Vagina (tissue), 2 donors: ENCODE results near the gene SMARCD1. TPM values are rescaled to one million over a fixed set of nuclear protein-coding genes. Genes with fewer than 3 reads are reported as not detected.

Experiments used
- DNase-seq, 2 donors: peaks; one replicate each; pipeline ENCODE4 v3.0.0-alpha.2; 2017; ENCODE audit errors: extremely low spot score in 2 of 2
- H3K27ac ChIP-seq: fragments of 200-600 bp; sonication (generic); one replicate; pipeline ENCODE4 v1.5.1; 2019
- H3K27me3 ChIP-seq: fragments of 200-600 bp; sonication (generic); one replicate; pipeline ENCODE4 v1.5.1; 2019
- H3K36me3 ChIP-seq, 2 donors: fragments of 200-600 bp; sonication (generic); one replicate each; pipeline ENCODE4 v1.5.1; 2017 to 2019
- H3K4me1 ChIP-seq: fragments of 200-600 bp; sonication (generic); one replicate; pipeline ENCODE4 v1.5.1; 2019
- H3K4me3 ChIP-seq, 2 donors: fragments of 200-600 bp; sonication (generic); 1 replicate in 1 of 2; 2 replicates in 1 of 2; pipeline ENCODE4 v1.5.1; 2016 to 2019
- H3K9me3 ChIP-seq: fragments of 200-600 bp; sonication (generic); one replicate; pipeline ENCODE4 v1.5.1; 2019
- POLR2A ChIP-seq, 2 donors: fragments of 450-650 bp; IDR thresholded peaks; one replicate each; pipeline ENCODE4 v1.6.1; 2017; ENCODE audit warnings: antibody characterized with exemption in 2 of 2, mild to moderate bottlenecking in 2 of 2, moderate library complexity in 2 of 2
- POLR2AphosphoS5 ChIP-seq, 2 donors: sonication (generic); formaldehyde crosslinking; IDR thresholded peaks; one replicate each; pipeline ENCODE4 v1.9.0; 2017; ENCODE audit warnings: antibody characterized with exemption in 2 of 2, mild to moderate bottlenecking in 2 of 2, low read depth in 1 of 2; ENCODE audit not compliant: insufficient read depth in 1 of 2
- intact Hi-C: fragments of 100-400 bp; cut with DNase I; formaldehyde crosslinking; loops from one replicate; pipeline ENCODE4 v1.15.1; 2023
- total RNA-seq: library from RNA; depleted of rRNA; stranded (reverse); fragments of >200 nt; gene quantifications from one replicate; pipeline ENCODE4 v1.2.3, GENCODE V29; 2016
- TF ChIP-seq, protein P1 (sequence below), 3 experiments: fragments of 450-650 bp in 2 of 3; fragments of 200-600 bp in 1 of 3; sonication (generic) in 1 of 3; IDR thresholded peaks; one replicate each; pipeline ENCODE4 v1.5.1; 2017 to 2019; ENCODE audit warnings: antibody characterized with exemption in 3 of 3, mild to moderate bottlenecking in 2 of 3, moderate library complexity in 2 of 3

The SMARCD1 gene
- total RNA-seq, 1 donor from 2014 or later = 42.2 TPM

DNA sequence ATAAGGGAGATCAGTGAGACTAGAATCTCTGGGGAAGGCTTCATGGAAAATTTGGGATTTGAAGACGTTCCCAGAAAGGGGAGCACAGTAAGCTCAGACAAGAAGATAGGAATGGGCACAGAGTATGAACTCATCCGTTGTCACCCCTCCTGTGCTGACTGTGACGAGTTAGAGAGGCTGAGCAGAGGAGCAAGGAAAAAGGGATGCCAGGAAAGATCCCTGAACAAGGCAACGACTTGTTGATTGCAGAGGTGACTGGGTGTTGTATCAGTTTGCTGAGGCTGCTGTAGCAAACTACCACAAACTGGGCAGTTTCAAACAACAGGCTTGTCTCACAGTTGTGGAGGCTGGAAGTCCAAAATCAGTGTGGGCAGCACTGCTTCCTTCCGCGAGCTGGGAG is 12.8 kb downstream of the SMARCD1 start:
- intact Hi-C loops = no loop called here
- Histone ChIP-seq H3K4me1 (peaks cover 4% of the 10 kb centered on the region), H3K9me3 (no peaks in the 10 kb centered on the region), H3K27ac (no peak overlapping the region), H3K27me3 (no peaks in the 10 kb centered on the region), H3K36me3 (peaks cover 4 to 60% of the 10 kb centered on the region in 2 donors), H3K4me3 (no peak overlapping the region)
- no peak for DNase-seq
- TF ChIP-seq POLR2AphosphoS5 (IDR thresholded peaks at IDR 0.05; ENCODE audit: insufficient read depth in 1 of 2, low read depth in 1 of 2) = no peak
- TF ChIP-seq, protein P1, sequence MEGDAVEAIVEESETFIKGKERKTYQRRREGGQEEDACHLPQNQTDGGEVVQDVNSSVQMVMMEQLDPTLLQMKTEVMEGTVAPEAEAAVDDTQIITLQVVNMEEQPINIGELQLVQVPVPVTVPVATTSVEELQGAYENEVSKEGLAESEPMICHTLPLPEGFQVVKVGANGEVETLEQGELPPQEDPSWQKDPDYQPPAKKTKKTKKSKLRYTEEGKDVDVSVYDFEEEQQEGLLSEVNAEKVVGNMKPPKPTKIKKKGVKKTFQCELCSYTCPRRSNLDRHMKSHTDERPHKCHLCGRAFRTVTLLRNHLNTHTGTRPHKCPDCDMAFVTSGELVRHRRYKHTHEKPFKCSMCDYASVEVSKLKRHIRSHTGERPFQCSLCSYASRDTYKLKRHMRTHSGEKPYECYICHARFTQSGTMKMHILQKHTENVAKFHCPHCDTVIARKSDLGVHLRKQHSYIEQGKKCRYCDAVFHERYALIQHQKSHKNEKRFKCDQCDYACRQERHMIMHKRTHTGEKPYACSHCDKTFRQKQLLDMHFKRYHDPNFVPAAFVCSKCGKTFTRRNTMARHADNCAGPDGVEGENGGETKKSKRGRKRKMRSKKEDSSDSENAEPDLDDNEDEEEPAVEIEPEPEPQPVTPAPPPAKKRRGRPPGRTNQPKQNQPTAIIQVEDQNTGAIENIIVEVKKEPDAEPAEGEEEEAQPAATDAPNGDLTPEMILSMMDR (IDR thresholded peaks at IDR 0.05) = no peak
- no peak for TF ChIP-seq POLR2A (IDR thresholded peaks at IDR 0.05)

DNA sequence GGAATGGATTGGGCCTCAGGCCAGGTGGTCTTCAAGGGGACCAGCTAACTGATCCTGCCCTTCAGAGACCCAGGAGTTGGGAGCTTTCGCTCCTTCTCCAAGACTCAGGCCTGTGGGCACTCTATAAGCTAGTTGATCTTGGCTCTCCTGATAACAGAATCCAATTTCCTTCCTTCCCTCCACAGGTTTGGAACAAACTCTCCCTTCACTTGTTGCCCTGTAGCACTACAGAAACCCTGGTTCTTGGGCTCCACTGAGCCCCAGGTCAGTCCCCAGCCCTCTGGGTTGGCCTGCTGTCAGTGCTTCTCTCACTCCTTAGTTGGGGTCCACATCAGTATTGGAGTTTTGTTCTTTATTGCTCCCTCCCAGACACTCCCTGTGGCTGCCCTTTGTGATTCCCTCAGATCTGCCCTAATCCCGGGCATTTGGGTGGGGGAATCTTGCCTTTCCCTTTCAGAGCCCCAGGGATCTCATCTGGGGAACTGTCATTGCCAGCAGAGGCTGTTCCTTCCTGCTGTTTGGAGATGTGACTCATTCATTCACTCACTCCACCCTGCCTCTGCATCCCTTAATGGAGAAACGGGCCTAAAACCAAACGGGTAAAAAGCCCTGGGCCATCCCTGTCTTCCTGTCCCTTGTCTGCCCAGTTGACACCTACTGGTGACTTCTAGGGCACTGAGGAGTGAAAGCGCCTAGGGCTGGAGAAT is 14.3 kb downstream of the SMARCD1 start:
- DNase-seq = no peak
- intact Hi-C loops = no loop called here
- H3K36me3 ChIP-seq = peaks cover 4 to 45% of the 10 kb centered on the region in 2 donors
- H3K27ac ChIP-seq = peak overlapping the region; percentile 43
- no peak overlapping the region for H3K4me3 ChIP-seq
- H3K4me1 ChIP-seq = peaks cover 16% of the 10 kb centered on the region
- no peak for TF ChIP-seq POLR2AphosphoS5 (IDR thresholded peaks at IDR 0.05; ENCODE audit: insufficient read depth in 1 of 2, low read depth in 1 of 2)
- TF ChIP-seq, protein P1 (IDR thresholded peaks at IDR 0.05) = no peak
- no peak for TF ChIP-seq POLR2A (IDR thresholded peaks at IDR 0.05)
- no peaks in the 10 kb centered on the region for H3K27me3 ChIP-seq
- H3K9me3 ChIP-seq = no peaks in the 10 kb centered on the region

DNA sequence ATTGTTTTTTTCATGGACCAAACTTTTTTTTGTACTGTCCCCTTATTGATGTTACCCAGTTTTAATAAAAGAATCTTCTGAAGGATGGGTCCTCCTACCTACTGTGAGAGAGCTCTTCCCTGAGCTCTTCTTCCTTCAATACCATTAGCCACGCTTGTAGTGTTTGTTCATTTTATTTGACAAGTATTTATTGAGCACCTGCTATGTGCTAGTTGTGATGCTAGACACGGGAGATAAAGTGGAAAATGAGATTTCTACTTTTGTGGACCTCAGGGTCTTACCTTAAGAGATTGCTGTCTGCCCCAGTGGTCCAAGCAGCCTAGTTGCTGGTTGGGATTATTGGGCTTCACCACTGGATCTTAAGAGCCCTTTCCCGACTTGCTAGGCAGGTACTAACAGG is 15.4 kb downstream of the SMARCD1 start:
- Histone ChIP-seq H3K27me3 (no peaks in the 10 kb centered on the region), H3K4me3 (no peak overlapping the region), H3K9me3 (no peaks in the 10 kb centered on the region), H3K4me1 (peaks cover 19% of the 10 kb centered on the region), H3K27ac (no peak overlapping the region), H3K36me3 (peaks cover under 1 to 34% of the 10 kb centered on the region in 2 donors)
- TF ChIP-seq POLR2A (IDR thresholded peaks at IDR 0.05) = no peak
- TF ChIP-seq, protein P1 (IDR thresholded peaks at IDR 0.05) = no peak
- no peak for TF ChIP-seq POLR2AphosphoS5 (IDR thresholded peaks at IDR 0.05; ENCODE audit: insufficient read depth in 1 of 2, low read depth in 1 of 2)
- no peak for DNase-seq
- intact Hi-C loops = no loop called here

DNA sequence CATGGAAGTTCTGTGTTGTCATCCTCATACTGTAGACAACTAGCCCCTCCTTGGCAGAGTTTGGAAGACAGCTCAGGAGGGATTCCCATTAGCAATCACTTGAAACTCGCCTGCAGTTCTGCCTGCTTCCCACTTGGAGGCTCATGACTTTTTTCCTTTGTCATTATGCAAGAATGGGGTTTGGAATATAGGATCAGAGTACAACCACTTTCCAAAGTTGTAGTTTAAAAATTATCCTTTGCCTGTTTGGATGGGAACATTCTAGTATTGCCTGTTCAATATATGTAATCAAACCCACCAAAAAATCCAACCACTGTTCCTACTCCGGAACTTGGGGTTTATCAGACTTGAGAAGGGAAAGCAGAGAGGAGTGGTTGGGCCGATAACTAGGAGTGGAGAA is 16.5 kb downstream of the SMARCD1 start:
- Histone ChIP-seq H3K9me3 (no peaks in the 10 kb centered on the region), H3K36me3 (peaks cover 0 to 23% of the 10 kb centered on the region in 2 donors), H3K4me1 (peaks cover 19% of the 10 kb centered on the region), H3K27me3 (no peaks in the 10 kb centered on the region), H3K4me3 (no peak overlapping the region), H3K27ac (no peak overlapping the region)
- DNase-seq = no peak
- TF ChIP-seq, protein P1 (IDR thresholded peaks at IDR 0.05) = peak in 1 of 3 experiments; percentile 27
- TF ChIP-seq POLR2AphosphoS5 (IDR thresholded peaks at IDR 0.05; ENCODE audit: insufficient read depth in 1 of 2, low read depth in 1 of 2) = no peak
- intact Hi-C loops = no loop called here

DNA sequence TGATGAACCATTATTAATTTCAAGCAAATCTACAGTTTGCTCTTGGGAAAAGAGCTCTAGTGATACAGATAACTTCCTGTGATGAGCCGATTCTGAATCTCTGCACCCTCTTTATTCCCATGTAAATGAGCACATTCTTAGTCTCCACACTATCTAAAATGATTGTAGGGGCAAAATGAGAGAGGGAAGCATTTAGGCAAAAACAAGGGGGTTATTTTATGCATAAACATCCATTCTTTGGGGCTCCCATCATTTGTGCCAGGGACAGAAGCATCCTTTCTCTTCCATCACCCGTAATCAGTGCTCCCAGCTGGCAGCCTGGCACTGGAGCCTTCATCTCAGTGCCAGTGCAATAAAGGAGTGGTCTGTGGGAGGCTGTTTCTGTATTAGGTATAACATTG is 17.0 kb downstream of the SMARCD1 start:
- Histone ChIP-seq H3K4me3 (no peak overlapping the region), H3K27ac (no peak overlapping the region), H3K9me3 (no peaks in the 10 kb centered on the region), H3K36me3 (peaks cover 0 to 19% of the 10 kb centered on the region in 2 donors), H3K4me1 (peaks cover 19% of the 10 kb centered on the region), H3K27me3 (no peaks in the 10 kb centered on the region)
- intact Hi-C loops = no loop called here
- TF ChIP-seq POLR2A (IDR thresholded peaks at IDR 0.05) = no peak
- DNase-seq = no peak
